HG03342 (cell line): ENCODE data around the gene SLC28A2.
"Not testable (repeated sequence)": the region's sequence is repeated elsewhere in the genome, so short reads cannot be mapped to it uniquely, and the experiment has no call there.

Experiments
- ATAC-seq: cut with Tn5 transposase; IDR thresholded peaks from one replicate; pipeline ENCODE4 v1.9.1; 2021; ENCODE audit warnings: mild to moderate bottlenecking, moderate library complexity; ENCODE audit not compliant: unreplicated experiment

Gene SLC28A2

DNA sequence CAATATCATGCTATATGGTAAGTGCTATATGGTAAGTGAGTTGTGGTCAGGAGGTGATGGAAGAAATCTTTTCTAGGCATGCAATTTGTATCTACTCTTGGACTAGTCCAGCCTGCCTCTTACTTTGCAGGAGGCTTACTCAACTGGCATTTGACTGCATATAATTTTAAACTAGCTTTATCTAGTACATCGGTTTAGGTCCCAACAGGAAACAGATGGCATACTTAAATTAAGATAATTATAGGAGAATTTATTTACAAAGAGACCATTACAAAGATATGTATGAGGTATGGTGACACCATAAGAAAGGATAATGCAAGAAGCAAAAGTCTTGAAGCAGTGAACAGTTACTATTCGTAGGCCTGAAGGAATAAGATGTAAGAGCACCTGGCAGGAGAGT lies 7.8 kb downstream of the SLC28A2 start:
- ATAC-seq, result no peak

DNA sequence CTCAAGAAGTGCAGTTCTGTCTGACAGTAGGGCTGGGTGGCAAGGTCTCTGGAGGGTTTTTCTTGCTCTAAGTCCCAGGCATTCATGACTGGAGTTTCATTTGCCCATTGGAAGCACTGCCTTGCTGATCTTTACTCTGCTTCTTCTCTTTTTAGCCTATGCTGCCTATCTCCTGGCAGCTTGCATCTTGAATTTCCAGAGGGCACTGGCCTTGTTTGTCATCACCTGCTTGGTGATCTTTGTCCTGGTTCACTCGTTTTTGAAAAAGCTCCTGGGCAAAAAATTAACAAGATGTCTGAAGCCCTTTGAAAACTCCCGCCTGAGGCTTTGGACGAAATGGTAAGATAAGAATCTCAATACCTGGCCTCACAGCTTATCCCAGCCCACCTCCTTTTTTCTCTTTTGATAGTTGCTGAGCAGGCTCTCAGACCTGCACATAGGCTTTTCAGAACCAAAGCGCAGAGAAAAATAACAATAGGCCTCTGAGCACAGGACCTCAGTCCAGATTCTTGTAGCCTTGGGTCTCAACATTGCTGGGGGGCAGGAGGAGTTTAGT lies 10.9 kb downstream of the SLC28A2 start:
- ATAC-seq, result no peak

- no peak for ATAC-seq
Measured at GRCh38 chr15:45263854-45264253, 11.8 kb downstream of the SLC28A2 start.

DNA sequence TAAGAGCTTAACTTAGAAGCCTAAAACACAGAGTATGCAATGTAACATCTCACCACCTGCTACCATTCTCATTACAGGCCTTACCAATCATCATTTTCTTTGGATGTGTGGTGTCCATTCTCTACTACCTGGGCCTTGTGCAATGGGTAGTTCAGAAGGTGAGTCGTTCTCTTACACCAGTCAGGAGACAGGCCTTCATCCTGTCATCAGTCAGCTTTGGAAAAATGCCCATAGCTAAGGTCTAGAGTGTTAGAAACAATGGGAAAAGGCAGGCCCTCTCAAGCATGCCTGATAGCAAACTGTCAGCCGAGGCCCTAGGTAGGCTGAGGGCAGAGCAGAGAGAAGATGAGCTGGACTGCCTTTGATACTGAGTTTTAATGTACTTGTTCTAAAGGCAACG lies 13.5 kb downstream of the SLC28A2 start:
- no peak for ATAC-seq

DNA sequence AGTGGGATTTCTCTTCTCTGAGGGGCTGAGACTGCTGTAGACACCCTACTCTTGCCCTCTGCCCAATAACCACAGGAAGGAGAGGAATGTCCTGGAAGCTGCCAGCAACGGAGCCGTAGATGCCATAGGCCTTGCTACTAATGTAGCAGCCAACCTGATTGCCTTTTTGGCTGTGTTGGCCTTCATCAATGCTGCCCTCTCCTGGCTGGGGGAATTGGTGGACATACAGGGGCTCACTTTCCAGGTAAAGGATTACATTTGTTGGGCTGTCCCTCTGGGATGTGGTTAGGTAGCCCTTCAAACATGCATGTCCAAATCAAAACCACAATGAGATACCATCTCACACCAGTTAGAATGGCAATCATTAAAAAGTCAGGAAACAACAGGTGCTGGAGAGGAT lies 16.1 kb downstream of the SLC28A2 start:
- no peak for ATAC-seq

- ATAC-seq, result no peak
Measured at GRCh38 chr15:45274636-45275380, 22.8 kb downstream of the SLC28A2 start.

DNA sequence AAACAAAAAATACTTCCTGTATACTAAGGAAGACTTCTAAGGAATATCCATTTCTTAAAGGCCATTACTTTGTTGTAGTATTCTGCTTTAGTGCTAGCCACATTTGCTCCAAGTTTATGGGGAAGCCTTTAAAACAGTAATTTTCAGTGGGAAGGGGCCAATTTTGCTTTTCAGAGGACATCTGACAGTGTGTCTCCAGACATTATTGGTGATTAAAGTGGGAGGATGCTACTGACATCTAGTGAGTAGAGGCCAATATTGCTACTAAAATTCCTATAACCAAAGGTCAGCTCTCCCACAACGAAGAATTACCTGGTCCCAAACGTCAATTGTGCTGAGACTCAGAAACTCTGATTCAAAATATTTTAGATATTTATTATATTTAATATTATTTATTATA lies 24.8 kb downstream of the SLC28A2 start:
- no peak for ATAC-seq

DNA sequence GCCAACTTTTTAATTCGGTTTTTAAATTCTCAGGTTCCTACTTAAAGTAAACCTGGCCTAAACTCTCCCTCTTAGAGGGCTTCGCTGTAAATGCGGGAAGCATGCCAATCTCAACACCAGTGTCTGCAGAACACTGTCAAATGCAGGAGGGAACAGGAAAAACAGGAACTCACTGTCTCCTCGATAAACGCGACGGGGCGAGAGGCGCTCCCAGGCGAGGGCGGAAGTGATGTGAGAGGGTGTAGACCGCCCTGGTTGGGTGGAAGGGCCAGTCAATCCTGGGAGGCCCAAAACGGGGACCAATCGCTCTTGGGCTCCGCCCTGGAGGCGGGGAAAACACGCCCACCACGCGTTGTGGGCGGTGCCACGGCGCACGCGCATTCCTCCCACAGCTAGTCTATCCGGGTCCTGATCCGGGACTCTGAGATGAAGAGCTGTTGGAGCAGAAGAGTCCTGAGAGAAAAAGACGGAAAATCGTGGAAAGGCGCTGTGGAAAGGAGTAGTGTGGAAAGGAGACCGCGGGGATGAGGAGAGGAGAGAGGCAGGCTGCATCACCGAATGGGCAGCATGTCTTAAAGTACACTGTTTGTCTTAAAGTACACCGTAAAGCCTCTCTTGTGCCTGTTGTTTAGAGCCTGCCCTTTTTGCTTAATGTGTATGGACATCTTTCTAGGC lies 27.1 kb downstream of the SLC28A2 start:
- peak; percentile 100 for ATAC-seq

GRCh38 chr15:45285413-45285812 lies 33.4 kb downstream of the SLC28A2 start:
- ATAC-seq, result no peak

- no peak for ATAC-seq
Measured at GRCh38 chr15:45287390-45287956, 35.4 kb downstream of the SLC28A2 start.

DNA sequence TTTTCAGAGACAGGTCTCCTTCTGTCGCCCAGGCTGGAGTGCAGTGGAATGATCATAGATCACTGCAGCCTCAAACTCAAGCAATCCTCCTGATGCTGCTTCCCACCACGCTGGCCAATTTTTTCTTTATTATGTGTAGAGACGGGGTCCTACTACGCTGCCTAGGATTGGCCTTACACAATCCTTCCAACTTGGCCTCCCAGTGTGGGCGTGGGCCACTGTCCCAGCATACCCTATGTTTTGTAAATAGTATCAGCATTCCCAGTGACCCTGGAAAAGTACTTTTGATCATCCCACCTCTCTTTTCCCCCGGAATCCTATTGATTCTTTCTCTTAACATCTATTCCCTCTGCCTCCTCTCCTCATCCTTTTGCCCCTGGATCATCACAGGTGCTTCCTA lies 36.9 kb downstream of the SLC28A2 start:
- ATAC-seq, result no peak

DNA sequence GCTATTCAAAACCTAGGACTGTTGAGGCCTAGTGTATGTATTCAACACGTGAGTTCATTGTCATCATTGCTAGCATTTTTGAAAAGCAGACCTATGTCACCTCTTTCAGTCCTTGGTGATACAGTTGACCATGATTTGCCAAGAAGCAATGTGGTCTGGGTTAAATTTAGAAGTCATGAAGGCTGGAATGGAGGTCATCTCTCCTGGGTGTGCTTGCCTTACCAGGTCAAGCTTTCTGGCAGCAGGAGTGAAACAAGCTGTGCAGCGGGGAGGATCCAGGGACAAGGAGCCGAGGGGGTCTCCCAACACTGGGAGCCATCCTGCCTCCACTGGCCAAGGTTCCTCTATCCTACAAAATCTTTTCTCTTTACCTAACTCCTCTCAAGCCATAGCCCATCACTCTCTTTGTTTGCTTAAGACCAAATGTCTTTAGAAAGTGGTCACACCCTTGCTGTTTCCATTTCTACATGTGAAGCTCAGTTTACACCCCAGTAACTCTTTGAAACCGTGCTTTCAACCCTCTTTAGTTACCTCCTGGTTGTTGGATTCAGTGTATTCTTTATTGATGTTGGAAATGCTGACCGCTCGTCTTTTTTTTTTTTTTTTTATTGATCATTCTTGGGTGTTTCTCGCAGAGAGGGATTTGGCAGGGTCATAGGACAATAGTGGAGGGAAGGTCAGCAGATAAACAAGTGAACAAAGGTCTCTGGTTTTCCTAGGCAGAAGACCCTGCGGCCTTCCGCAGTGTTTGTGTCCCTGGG lies 40.0 kb downstream of the SLC28A2 start:
- ATAC-seq, result no peak

- not testable (repeated sequence) for ATAC-seq
Measured at GRCh38 chr15:45293326-45293725, 41.3 kb downstream of the SLC28A2 start.

DNA sequence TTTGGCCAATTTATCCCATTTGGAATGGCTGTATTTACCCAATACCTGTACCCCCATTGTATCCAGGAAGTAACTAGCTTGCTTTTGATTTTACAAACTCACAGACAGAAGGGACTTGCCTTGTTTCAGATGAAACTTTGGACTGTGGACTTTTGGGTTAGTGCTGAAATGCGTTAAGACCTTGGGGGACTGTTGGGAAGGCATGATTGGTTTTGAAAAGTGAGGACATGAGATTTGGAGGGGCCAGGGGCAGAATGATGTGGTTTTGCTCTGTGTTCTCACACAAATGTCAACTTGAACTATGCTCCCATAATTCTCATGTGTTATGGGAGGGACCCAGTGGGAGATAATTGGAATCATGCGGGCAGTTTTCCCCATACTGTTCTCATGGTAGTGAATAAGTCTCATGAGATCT lies 46.9 kb downstream of the SLC28A2 start:
- not testable (repeated sequence) for ATAC-seq

GRCh38 chr15:45304711-45305110 lies 52.7 kb downstream of the SLC28A2 start:
- ATAC-seq, result no peak

DNA sequence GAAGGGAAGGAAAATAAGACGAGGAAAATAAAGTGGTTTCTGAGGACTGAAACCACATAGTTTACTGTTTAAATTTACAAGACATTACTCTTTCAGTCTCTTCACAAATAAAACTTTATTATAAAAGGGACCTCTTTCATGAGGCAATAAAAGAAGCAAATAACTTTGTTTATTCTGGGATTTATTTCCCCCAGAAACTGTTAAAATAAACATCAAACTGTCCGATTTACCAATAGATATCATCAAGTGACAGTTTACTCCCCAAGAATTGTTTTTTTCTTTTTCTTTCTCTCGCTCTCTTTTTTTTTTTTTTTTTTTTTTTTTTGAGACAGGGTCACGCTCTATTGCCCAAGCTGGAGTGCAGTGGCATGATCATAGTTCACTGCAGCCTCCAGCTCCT lies 54.1 kb downstream of the SLC28A2 start:
- no peak for ATAC-seq

DNA sequence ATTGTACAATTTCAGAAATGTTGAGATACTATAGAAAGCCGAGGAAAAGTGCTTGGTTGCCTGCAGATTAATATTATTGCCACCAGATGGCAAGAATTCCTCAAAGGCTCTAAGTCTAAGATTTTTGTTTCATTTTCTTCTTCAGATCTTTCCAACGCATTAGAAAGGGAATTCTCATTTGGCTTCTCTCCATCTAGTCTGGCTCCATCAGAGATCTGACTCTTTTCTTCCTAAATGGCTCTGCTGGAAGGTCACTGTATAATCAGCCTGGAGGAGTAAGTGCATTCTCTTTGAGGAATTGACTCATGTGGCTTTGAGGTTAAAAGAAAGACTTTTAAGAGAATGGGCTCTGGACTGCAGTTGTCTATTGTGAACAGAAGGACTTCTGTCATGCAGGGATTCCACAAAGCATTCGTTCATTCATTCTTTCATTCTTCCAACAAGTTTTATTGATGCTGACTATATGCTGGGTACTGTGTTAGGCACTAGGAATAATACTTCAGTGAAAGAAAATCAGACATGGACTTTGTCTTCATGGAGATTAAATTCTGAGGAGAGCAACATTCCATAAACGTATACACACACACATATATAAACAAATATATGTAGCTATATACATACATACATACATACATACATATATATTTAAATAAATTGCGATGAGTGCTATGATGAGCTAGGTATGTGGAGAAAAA lies 55.3 kb downstream of the SLC28A2 start:
- no peak for ATAC-seq

DNA sequence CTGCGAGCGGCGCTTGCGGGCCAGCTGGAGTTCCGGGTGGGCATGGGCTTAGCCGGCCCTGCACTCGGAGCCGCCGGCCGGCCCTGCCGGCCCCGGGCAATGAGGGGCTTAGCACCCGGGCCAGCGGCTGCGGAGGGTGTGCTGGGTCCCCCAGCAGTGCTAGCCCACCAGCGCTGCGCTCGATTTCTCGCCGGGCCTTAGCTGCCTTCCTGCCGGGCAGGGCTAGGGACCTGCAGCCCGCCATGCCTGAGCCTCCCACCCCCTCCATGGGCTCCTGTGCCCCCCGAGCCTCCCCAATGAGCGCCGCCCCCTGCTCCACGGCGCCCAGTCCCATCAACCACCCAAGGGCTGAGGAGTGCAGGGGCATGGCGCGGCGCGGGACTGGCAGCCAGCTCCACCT lies 62.1 kb downstream of the SLC28A2 start:
- not testable (repeated sequence) for ATAC-seq

DNA sequence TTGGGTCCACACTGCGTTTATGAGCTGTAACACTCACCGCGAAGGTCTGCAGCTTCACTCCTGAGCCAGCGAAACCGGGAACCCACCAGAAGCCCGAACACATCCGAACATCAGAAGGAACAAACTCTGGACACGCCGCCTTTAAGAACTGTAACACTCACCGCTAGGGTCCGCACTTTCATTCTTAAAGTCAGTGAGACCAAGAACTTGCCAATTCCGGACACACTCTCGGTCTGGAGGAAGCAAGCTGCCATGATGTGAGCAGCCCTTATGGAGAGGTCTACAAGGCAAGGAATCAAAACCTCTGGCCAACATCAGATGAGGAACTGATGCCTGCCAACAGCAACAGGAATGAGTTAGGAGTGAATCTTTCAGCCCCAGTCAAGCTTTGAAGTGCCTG lies 62.9 kb downstream of the SLC28A2 start:
- no peak for ATAC-seq

DNA sequence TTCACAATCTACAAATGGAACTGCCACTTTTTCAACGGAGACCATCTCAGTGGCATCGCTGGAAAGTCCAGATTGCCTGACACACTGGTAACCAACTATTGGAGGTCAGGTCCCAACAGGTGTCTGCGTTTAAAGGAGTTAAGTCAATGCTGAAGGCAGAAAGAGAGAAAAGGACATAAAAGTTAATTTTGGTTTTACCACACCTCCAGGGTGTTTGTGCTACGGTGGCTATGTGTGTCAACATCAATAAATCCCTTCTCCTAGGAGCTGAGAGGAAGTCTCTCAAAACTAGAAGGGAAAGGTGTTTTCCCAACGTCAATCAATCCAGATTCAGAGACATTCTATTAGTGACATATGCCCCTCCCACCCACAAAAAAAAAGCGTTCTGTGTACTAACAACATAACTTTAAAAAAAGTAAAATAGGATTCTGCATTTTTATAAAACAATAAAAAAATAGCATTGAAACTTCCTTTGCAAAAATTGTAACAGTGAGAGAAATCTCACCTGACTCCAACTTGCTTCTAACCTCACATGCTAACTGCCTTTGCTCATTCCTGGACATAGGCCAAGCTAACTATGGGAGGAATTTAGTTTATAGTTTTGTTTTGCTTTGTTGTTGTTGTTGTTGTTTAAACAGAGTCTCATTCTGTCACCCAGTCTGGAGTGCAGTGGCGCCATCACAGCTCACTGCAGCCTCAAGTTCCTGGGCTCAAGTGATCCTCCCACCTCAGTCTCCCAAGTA lies 67.6 kb downstream of the SLC28A2 start:
- no peak for ATAC-seq
